Thoracic aorta (tissue), 2 donors: Measurements from ENCODE around the gene LRFN5. TPM values are rescaled to one million over a fixed set of nuclear protein-coding genes. Genes with fewer than 3 reads are reported as not detected.
"Not testable (repeated sequence)": the region's sequence is repeated elsewhere in the genome, so short reads cannot be mapped to it uniquely, and the experiment has no call there.

Experiments used
- ATAC-seq: fragments of 150-250 bp; one replicate; pipeline ENCODE4 v1.8.0; 2017; ENCODE audit warnings: low read depth; ENCODE audit not compliant: insufficient number of reproducible peaks, low FRiP score
- DNase-seq: peaks from one replicate; pipeline ENCODE4 v3.0.0-alpha.2; 2020; ENCODE audit warnings: low spot score
- H3K27ac ChIP-seq, 2 donors: fragments of 200-600 bp; sonication (generic); 1 replicate in 1 of 2; 2 replicates in 1 of 2; pipeline ENCODE4 v1.5.1; 2016; ENCODE audit warnings: mild to moderate bottlenecking in 2 of 2, moderate library complexity in 2 of 2
- H3K27me3 ChIP-seq: fragments of 200-600 bp; sonication (generic); replicated peaks from 2 replicates; pipeline ENCODE4 v1.6.0; 2016; ENCODE audit warnings: mild to moderate bottlenecking; ENCODE audit not compliant: insufficient read depth
- H3K36me3 ChIP-seq: fragments of 200-600 bp; sonication (generic); one replicate; pipeline ENCODE4 v1.5.1; 2016
- H3K4me1 ChIP-seq, 2 donors: fragments of 200-600 bp; sonication (generic); 1 replicate in 1 of 2; 2 replicates in 1 of 2; pipeline versions ENCODE4 v1.5.1 to v1.6.0; 2016; ENCODE audit warnings: low read depth in 2 of 2, mild to moderate bottlenecking in 1 of 2; ENCODE audit not compliant: control insufficient read depth in 1 of 2
- H3K4me3 ChIP-seq: fragments of 200-600 bp; sonication (generic); 2 replicates; pipeline ENCODE4 v1.5.1; 2016; ENCODE audit warnings: mild to moderate bottlenecking
- H3K9me3 ChIP-seq: fragments of 200-600 bp; sonication (generic); 2 replicates; pipeline ENCODE4 v1.5.1; 2016
- CTCF ChIP-seq: fragments of 200-600 bp; sonication (generic); IDR thresholded peaks from one replicate; pipeline ENCODE4 v1.5.1; 2019; ENCODE audit warnings: antibody characterized with exemption
- total RNA-seq, 2 donors: library from RNA; depleted of rRNA; stranded (reverse); fragments of >200 nt; gene quantifications; one replicate each; pipeline versions ENCODE4 v1.1.0 to v1.2.3, GENCODE V29; 2016

Gene LRFN5
- total RNA-seq, 2 donors from 2014 or later: 0.41 to 4.7 TPM

DNA sequence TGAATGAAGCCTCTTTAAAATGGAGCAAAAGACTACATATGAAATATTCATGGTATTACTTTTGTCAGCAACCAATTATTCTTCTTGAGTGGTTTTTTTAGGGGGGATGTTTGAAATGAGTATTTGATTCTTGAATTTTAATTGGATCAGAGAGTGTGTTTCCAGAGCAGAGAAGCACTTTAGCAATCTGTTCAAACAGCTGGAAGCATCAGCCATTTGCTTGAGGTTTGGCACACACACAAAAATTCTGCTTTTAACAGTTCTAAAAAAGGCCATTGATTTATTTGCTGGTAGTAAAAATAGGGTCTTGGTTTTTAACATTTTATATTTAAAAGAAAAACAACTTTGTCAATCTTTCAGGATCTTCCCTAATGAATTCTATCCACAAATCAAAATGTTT, 292.7 kb downstream of the LRFN5 start:
- Histone ChIP-seq H3K36me3 (no peaks in the 10 kb centered on the region), H3K9me3 (no peaks in the 10 kb centered on the region), H3K4me3 (no peak overlapping the region), H3K4me1 (no peaks in the 10 kb centered on the region), H3K27me3 (no peaks in the 10 kb centered on the region), H3K27ac (no peak overlapping the region)
- DNase-seq (no peak), ATAC-seq (no peak)
- TF ChIP-seq CTCF: no peak

DNA sequence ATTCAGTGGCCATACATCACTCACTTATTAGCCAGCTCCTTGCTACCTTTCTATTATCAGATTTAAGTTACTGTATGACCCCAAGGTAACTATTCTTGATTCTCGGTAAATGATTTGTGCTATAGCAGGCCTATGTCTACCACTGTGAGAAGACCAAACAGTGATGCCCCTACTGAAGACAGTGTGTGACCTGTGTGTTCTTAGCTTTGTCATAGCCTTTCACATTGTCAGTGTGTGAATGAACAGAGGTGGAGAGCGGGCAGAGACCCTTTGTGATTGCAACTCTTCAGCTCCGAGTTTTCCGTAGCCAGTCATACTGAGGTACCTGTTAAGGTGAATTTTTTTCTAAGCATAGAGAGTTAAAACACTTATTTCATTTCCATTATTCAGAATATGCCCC, 294.0 kb downstream of the LRFN5 start:
- Histone ChIP-seq H3K36me3 (no peaks in the 10 kb centered on the region), H3K9me3 (no peaks in the 10 kb centered on the region), H3K4me1 (no peaks in the 10 kb centered on the region), H3K27ac (no peak overlapping the region), H3K27me3 (no peaks in the 10 kb centered on the region), H3K4me3 (no peak overlapping the region)
- DNase-seq: no peak
- ATAC-seq: no peak
- TF ChIP-seq CTCF: no peak

- no peak for TF ChIP-seq CTCF
- Histone ChIP-seq H3K36me3 (no peaks in the 10 kb centered on the region), H3K4me3 (no peak overlapping the region), H3K27me3 (no peaks in the 10 kb centered on the region), H3K4me1 (no peaks in the 10 kb centered on the region), H3K9me3 (no peaks in the 10 kb centered on the region), H3K27ac (no peak overlapping the region)
- DNase-seq: no peak
- no peak for ATAC-seq
Measured at GRCh38 chr14:41901089-41901488, 294.4 kb downstream of the LRFN5 start.

DNA sequence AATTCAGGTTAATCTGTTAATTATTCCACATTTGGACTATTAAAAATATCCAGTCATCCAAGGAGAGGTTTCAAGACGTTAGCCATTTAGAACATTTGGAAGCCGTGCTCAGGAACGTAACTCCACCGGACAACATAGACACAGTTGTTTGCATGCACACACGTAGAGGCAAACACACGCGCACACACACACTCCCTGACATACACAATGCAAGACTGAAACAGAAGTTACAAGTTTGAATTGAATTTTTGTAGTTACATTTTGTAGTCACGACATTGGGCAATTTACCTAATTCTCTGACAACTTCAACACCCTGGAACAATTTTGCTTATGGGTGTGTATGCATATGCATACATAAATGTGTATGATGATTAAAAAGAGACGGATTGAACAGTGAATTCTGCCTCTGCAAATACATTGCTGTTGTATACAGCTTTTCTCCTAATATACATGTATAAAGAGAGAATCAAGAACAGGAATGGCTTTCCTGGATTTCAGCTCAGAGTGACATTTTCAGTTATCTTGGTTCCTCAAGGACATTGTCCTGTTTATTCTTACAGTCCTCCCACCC, 298.8 kb downstream of the LRFN5 start:
- DNase-seq (no peak), ATAC-seq (no peak)
- Histone ChIP-seq H3K27ac (no peak overlapping the region), H3K9me3 (no peaks in the 10 kb centered on the region), H3K4me3 (no peak overlapping the region), H3K36me3 (no peaks in the 10 kb centered on the region), H3K27me3 (no peaks in the 10 kb centered on the region), H3K4me1 (no peaks in the 10 kb centered on the region)
- no peak for TF ChIP-seq CTCF

DNA sequence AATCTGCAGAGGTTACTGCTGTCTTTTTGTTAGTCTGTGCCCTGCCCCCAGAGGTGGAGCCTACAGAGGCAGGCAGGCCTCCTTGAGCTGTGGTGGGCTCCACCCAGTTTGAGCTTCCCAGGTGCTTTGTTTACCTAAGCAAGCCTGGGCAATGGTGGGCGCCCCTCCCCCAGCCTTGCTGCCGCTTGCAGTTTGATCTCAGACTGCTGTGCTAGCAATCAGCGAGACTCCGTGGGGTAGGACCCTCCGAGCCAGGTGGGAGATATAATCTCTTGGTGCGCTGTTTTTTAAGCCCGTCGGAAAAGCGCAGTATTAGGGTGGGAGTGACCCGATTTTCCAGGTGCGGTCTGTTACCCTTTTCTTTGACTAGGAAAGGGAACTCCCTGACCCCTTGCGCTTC, 304.5 kb downstream of the LRFN5 start:
- not testable (repeated sequence) for DNase-seq, H3K27me3 ChIP-seq

DNA sequence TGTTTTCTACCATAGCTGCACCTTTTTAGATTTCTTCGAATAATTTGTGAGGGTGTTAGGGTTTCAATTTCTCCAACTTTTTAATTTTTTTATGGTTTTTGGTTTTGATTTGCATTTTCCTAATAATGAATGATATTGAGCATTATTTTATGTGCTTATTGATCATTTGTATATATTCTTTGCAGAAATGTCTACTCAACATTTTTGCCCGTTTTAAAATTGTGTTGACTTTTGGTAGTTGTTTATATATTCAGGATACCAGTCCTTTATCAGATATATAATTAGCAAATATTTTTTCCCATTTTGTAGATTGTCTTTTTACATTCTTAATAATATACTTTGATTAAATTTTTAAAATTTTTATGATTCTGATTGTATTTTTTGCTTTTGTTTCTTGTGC, 306.7 kb downstream of the LRFN5 start:
- H3K27ac ChIP-seq: no peak overlapping the region
- H3K36me3 ChIP-seq: no peaks in the 10 kb centered on the region
- ATAC-seq (no peak), DNase-seq (no peak)
- H3K4me3 ChIP-seq: no peak overlapping the region
- no peaks in the 10 kb centered on the region for H3K9me3 ChIP-seq
- no peak for TF ChIP-seq CTCF
- no peaks in the 10 kb centered on the region for H3K4me1 ChIP-seq
- H3K27me3 ChIP-seq: no peaks in the 10 kb centered on the region

More for the DNA sequence above, 304.5 kb downstream of the LRFN5 start:
- not testable (repeated sequence) for ATAC-seq, H3K4me1 ChIP-seq, H3K9me3 ChIP-seq, H3K36me3 ChIP-seq, H3K4me3 ChIP-seq, H3K27ac ChIP-seq
